Fibroblast of villous mesenchyme (primary cell): ENCODE measurements around the gene EPHB3. TPM values are rescaled to one million over a fixed set of nuclear protein-coding genes. Genes with fewer than 3 reads are reported as not detected.

ENCODE experiments used
- DNase-seq: peaks from one replicate; pipeline ENCODE4 v3.0.0-alpha.2; 2010; ENCODE audit warnings: low read depth
- H3K4me3 ChIP-seq: 2 replicates; pipeline ENCODE4 v1.5.1; 2011; ENCODE audit warnings: low read depth, mild to moderate bottlenecking, low read length
- CTCF ChIP-seq: IDR thresholded peaks from 2 replicates; pipeline ENCODE4 v1.5.1; 2012; ENCODE audit warnings: low read depth, mild to moderate bottlenecking, low read length; ENCODE audit not compliant: insufficient read depth
- total RNA-seq: library from RNA; depleted of rRNA; stranded (reverse); fragments of >200 nt; gene quantifications from 2 replicates; pipeline ENCODE4 v1.2.3, GENCODE V29; 2012

Gene EPHB3
- total RNA-seq, 1 donor, result 2.2 TPM

- no peak for DNase-seq
- no peak overlapping the region for H3K4me3 ChIP-seq
- no peak for TF ChIP-seq CTCF
Measured at GRCh38 chr3:184597829-184598573, 36.4 kb downstream of the EPHB3 start.

GRCh38 chr3:184598574-184598927 is 37.0 kb downstream of the EPHB3 start:
- no peak for DNase-seq
- no peak for TF ChIP-seq CTCF

GRCh38 chr3:184599143-184599542 is 37.6 kb downstream of the EPHB3 start:
- DNase-seq, result no peak
- H3K4me3 ChIP-seq, result no peak overlapping the region
- no peak for TF ChIP-seq CTCF

More at GRCh38 chr3:184598574-184598927, 37.0 kb downstream of the EPHB3 start:
- no peak overlapping the region for H3K4me3 ChIP-seq

GRCh38 chr3:184600685-184601377 is 39.2 kb downstream of the EPHB3 start:
- TF ChIP-seq CTCF, result no peak
- no peak overlapping the region for H3K4me3 ChIP-seq
- no peak for DNase-seq

GRCh38 chr3:184601576-184602371 is 40.2 kb downstream of the EPHB3 start:
- H3K4me3 ChIP-seq, result no peak overlapping the region
- TF ChIP-seq CTCF, result no peak
- no peak for DNase-seq

- no peak for TF ChIP-seq CTCF
- no peak for DNase-seq
- no peak overlapping the region for H3K4me3 ChIP-seq
Measured at GRCh38 chr3:184602372-184603150, 41.0 kb downstream of the EPHB3 start.
